ENCODE results near the gene DPF3.

DNA sequence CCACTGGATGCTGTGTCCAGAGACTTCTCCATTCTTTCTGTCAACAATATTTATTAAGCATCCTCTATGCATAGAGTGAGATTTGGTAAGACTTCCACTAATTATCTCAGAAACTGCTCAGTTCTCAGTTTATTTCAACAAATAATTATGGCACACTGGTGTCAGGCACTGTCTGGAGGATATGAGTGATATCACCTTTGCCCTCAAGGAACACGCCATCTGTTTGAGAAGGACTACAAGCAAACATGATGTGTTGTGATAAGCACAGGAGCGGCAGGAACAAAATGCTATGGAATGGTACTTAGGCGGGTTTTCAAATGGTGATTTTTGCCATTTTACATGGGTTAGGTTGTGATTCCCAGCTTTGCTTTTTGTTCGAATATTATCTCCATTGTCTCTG lies 229.2 kb downstream of the DPF3 start:
- TF ChIP-seq, protein P1, sequence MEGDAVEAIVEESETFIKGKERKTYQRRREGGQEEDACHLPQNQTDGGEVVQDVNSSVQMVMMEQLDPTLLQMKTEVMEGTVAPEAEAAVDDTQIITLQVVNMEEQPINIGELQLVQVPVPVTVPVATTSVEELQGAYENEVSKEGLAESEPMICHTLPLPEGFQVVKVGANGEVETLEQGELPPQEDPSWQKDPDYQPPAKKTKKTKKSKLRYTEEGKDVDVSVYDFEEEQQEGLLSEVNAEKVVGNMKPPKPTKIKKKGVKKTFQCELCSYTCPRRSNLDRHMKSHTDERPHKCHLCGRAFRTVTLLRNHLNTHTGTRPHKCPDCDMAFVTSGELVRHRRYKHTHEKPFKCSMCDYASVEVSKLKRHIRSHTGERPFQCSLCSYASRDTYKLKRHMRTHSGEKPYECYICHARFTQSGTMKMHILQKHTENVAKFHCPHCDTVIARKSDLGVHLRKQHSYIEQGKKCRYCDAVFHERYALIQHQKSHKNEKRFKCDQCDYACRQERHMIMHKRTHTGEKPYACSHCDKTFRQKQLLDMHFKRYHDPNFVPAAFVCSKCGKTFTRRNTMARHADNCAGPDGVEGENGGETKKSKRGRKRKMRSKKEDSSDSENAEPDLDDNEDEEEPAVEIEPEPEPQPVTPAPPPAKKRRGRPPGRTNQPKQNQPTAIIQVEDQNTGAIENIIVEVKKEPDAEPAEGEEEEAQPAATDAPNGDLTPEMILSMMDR (IDR thresholded peaks at IDR 0.05; ENCODE audit: low read length), result no peak
- TF ChIP-seq EZH2 (optimal IDR thresholded peaks at IDR 0.05; ENCODE audit: low read depth, low read length) (no peak), EZH2phosphoT487 (IDR thresholded peaks at IDR 0.05; ENCODE audit: low read length) (no peak)
